PC-3 (cell line): ENCODE results near the gene C19orf33. TPM values are rescaled to one million over a fixed set of nuclear protein-coding genes. Genes with fewer than 3 reads are reported as not detected.

Experiments used
- ATAC-seq: fragments of 200-7000 bp; cut with Tn5 transposase; 2 replicates; pipeline ENCODE4 v1.9.1; 2020; ENCODE audit warnings: mild to moderate bottlenecking, moderate library complexity
- BruUV-seq: library from RNA; stranded (reverse); fragments of 400-500 nt; replicated peaks from 2 replicates; lab custom pipeline; 2021; lab: Mats Ljungman, UMichigan
- CTCF ChIA-PET: fragments of 300-600 bp; sonication (Branson Sonifier 250); formaldehyde crosslinking; loops from one replicate; lab custom pipeline; 2022; ENCODE audit warnings: antibody characterized with exemption; lab: Charles Lee
- POLR2A ChIA-PET: fragments of 300-600 bp; sonication (Branson Sonifier 250); formaldehyde crosslinking; loops from one replicate; lab custom pipeline; 2022; ENCODE audit warnings: antibody characterized with exemption; ENCODE audit not compliant: unreplicated experiment; lab: Charles Lee
- DNase-seq: peaks from one replicate; pipeline ENCODE4 v3.0.0-alpha.2; 2015
- H2AFZ ChIP-seq: fragments of 300-600 bp; sonication (generic); 2 replicates; pipeline ENCODE4 v1.6.0; 2016; ENCODE audit warnings: antibody characterized with exemption, low read length
- H3F3A ChIP-seq: fragments of 300-600 bp; sonication (generic); one replicate; pipeline ENCODE4 v1.6.0; 2017; ENCODE audit warnings: antibody characterized with exemption, low read length, control low read depth, mild to moderate bottlenecking; ENCODE audit not compliant: unreplicated experiment
- H3K27ac ChIP-seq: fragments of 300-600 bp; sonication (generic); 2 replicates; pipeline ENCODE4 v1.5.1; 2016; ENCODE audit warnings: mild to moderate bottlenecking, low read length
- H3K27me3 ChIP-seq: fragments of 300-600 bp; sonication (generic); 2 replicates; pipeline ENCODE4 v1.6.1; 2016; ENCODE audit warnings: low read length, mixed read lengths
- H3K36me3 ChIP-seq: fragments of 300-600 bp; sonication (generic); 2 replicates; pipeline ENCODE4 v1.6.1; 2016; ENCODE audit warnings: low read depth, mixed run types, low read length, mixed read lengths
- H3K4me1 ChIP-seq: fragments of 300-600 bp; sonication (generic); 2 replicates; pipeline ENCODE4 v1.5.1; 2016; ENCODE audit warnings: low read length; ENCODE audit not compliant: insufficient read depth
- H3K4me2 ChIP-seq: fragments of 300-600 bp; sonication (generic); 2 replicates; pipeline ENCODE4 v1.6.0; 2016; ENCODE audit warnings: low read length
- H3K4me3 ChIP-seq: fragments of 300-600 bp; sonication (generic); 2 replicates; pipeline ENCODE4 v1.5.1; 2016; ENCODE audit warnings: mild to moderate bottlenecking, low read length, mixed read lengths
- H3K79me2 ChIP-seq: fragments of 300-600 bp; sonication (generic); 2 replicates; pipeline ENCODE4 v1.6.1; 2017; ENCODE audit warnings: low read length, mixed read lengths
- H3K9ac ChIP-seq: fragments of 300-600 bp; sonication (generic); 2 replicates; pipeline ENCODE4 v1.6.0; 2016; ENCODE audit warnings: mild to moderate bottlenecking, low read length
- H3K9me2 ChIP-seq: fragments of 300-600 bp; sonication (generic); replicated peaks from 2 replicates; pipeline ENCODE4 v1.6.1; 2016; ENCODE audit warnings: mixed run types, low read length, mixed read lengths
- H3K9me3 ChIP-seq: fragments of 300-600 bp; sonication (generic); 2 replicates; pipeline ENCODE4 v1.6.1; 2016; ENCODE audit warnings: low read length, mixed read lengths
- H4K20me1 ChIP-seq: fragments of 300-600 bp; sonication (generic); 2 replicates; pipeline ENCODE4 v1.6.1; 2016; ENCODE audit warnings: low read length, mixed read lengths
- EZH2 ChIP-seq: fragments of 300-600 bp; sonication (generic); IDR thresholded peaks from one replicate; pipeline ENCODE4 v1.6.1; 2017; ENCODE audit warnings: antibody characterized with exemption, mild to moderate bottlenecking, low read length; ENCODE audit not compliant: unreplicated experiment
- EZH2phosphoT487 ChIP-seq: fragments of 300-600 bp; sonication (generic); IDR thresholded peaks from 2 replicates; pipeline ENCODE4 v1.6.1; 2018; ENCODE audit warnings: mild to moderate bottlenecking, antibody characterized with exemption, low read length, borderline replicate concordance
- intact Hi-C: fragments of 100-400 bp; cut with micrococcal nuclease; formaldehyde crosslinking; loops from 2 replicates; pipeline ENCODE4 v1.9.0; 2023
- total RNA-seq: library from RNA; depleted of rRNA; stranded (reverse); fragments of >200 nt; gene quantifications from 2 replicates; pipeline ENCODE4 v1.2.3, GENCODE V29; 2014
- TF ChIP-seq, protein P1 (sequence below): fragments of 300-600 bp; sonication (generic); conservative IDR thresholded peaks from 2 replicates; pipeline ENCODE4 v1.5.1; 2017; ENCODE audit warnings: antibody characterized with exemption, low read depth, mild to moderate bottlenecking, low read length

Gene C19orf33
- total RNA-seq, 1 experiment from 2014 or later: 212 TPM

DNA sequence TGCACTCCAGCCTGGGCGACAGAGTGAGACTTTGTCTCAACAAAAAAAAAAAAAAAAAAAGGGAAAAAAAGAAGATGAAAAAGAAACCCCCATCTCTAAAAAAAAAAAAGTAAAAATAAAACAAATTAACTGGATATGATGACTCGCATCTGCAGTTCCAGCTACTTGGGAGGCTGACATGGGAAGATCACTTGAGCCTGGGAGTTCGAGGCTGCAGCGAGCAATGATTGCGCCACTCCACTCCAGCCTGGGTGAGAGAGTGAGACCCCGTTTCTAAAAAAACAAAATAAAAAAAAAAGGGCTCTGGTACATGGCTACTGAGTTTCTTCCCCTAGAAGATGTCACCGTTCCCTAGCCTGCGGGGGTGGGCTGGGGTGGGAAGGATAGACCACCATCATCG is 29.2 kb downstream of the C19orf33 start:
- Histone ChIP-seq H3K79me2 (no peaks in the 10 kb centered on the region), H3K9ac (no peak overlapping the region), H2AFZ (no peak overlapping the region), H4K20me1 (no peaks in the 10 kb centered on the region), H3K4me2 (no peak overlapping the region), H3K4me1 (peaks cover 4% of the 10 kb centered on the region; the same call in 1 of the 2 replicates), H3K9me2 (no peaks in the 10 kb centered on the region), H3K27ac (no peak overlapping the region), H3F3A (no peaks in the 10 kb centered on the region), H3K27me3 (no peaks in the 10 kb centered on the region), H3K9me3 (no peaks in the 10 kb centered on the region), H3K4me3 (no peak overlapping the region), H3K36me3 (no peaks in the 10 kb centered on the region)
- ATAC-seq (no peak), DNase-seq (no peak)
- no TSS peak for BruUV-seq
- ChIA-PET POLR2A (no interaction called here), CTCF (no interaction called here)
- intact Hi-C loops: no loop called here
- TF ChIP-seq EZH2phosphoT487: no peak
- no peak for TF ChIP-seq EZH2
- TF ChIP-seq, protein P1, sequence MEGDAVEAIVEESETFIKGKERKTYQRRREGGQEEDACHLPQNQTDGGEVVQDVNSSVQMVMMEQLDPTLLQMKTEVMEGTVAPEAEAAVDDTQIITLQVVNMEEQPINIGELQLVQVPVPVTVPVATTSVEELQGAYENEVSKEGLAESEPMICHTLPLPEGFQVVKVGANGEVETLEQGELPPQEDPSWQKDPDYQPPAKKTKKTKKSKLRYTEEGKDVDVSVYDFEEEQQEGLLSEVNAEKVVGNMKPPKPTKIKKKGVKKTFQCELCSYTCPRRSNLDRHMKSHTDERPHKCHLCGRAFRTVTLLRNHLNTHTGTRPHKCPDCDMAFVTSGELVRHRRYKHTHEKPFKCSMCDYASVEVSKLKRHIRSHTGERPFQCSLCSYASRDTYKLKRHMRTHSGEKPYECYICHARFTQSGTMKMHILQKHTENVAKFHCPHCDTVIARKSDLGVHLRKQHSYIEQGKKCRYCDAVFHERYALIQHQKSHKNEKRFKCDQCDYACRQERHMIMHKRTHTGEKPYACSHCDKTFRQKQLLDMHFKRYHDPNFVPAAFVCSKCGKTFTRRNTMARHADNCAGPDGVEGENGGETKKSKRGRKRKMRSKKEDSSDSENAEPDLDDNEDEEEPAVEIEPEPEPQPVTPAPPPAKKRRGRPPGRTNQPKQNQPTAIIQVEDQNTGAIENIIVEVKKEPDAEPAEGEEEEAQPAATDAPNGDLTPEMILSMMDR: no peak

- ATAC-seq (peak; percentile 75), DNase-seq (peak; percentile 93)
- POLR2A ChIA-PET: no interaction called here
- H3K4me1 ChIP-seq: peaks cover 4% of the 10 kb centered on the region; the same call in 1 of the 2 replicates
- no peaks in the 10 kb centered on the region for H3F3A ChIP-seq
- H3K27ac ChIP-seq: peak overlapping the region; percentile 64
- no peaks in the 10 kb centered on the region for H3K9me3 ChIP-seq
- H3K36me3 ChIP-seq: no peaks in the 10 kb centered on the region
- no peak for TF ChIP-seq EZH2
- TF ChIP-seq, protein P1: no peak
- TF ChIP-seq EZH2phosphoT487: no peak
- peak overlapping the region; percentile 96 for H2AFZ ChIP-seq
- no TSS peak for BruUV-seq
- no peaks in the 10 kb centered on the region for H4K20me1 ChIP-seq
- H3K9me2 ChIP-seq: no peaks in the 10 kb centered on the region
- no peaks in the 10 kb centered on the region for H3K27me3 ChIP-seq
- H3K79me2 ChIP-seq: no peaks in the 10 kb centered on the region
- intact Hi-C loops: loop anchor here (1.0 to 5.0 kb wide), 4 partner anchors 31 to 93 kb away; partner anchors contain the start of genes C19orf33, GGN, PSMD8 and SPRED3
- H3K4me3 ChIP-seq: peak overlapping the region; percentile 91
- CTCF ChIA-PET: interaction anchor here (0.6 to 0.7 kb wide), 4 partner anchors 48 to 528 kb away, joined by 3 to 8 read pairs (median 5); partner anchors contain the start of gene GGN
- peak overlapping the region; percentile 72 for H3K9ac ChIP-seq
- peak overlapping the region; percentile 98 for H3K4me2 ChIP-seq
Observed at GRCh38 chr19:38335949-38336637, 32.0 kb downstream of the C19orf33 start.
